K562 (cell line): ENCODE results near the gene TFDP1. TPM values are rescaled to one million over a fixed set of nuclear protein-coding genes. Genes with fewer than 3 reads are reported as not detected.

Experiments used
- ELF1 ChIP-seq: fragments of 200-800 bp; sonication (Bioruptor generic); IDR thresholded peaks from 2 replicates; pipeline ENCODE4 v1.6.1; 2016; ENCODE audit warnings: missing genetic modification characterization, missing compliant biosample characterization
- HMGN3 ChIP-seq: IDR thresholded peaks from 2 replicates; pipeline ENCODE4 v1.6.1; 2011; ENCODE audit warnings: borderline replicate concordance, low read depth, mild to moderate bottlenecking, mixed read lengths, low read length; ENCODE audit not compliant: insufficient read length; ENCODE audit errors: extremely low read depth
- MYC ChIP-seq, 2 experiments: fragments of 250-450 bp in 1 of 2; sonication (Bioruptor Pico) in 1 of 2; IDR thresholded peaks; 2 replicates each; pipeline versions ENCODE4 v1.5.1 to v1.6.1; 2012 to 2021; ENCODE audit warnings: low read depth in 2 of 2, borderline replicate concordance in 1 of 2, improper control_type of control experiment in 1 of 2, low read length in 1 of 2, mild to moderate bottlenecking in 1 of 2, moderate library complexity in 1 of 2
- RBM39 ChIP-seq: fragments of 200-400 bp; formaldehyde crosslinking; optimal IDR thresholded peaks from 2 replicates; pipeline ENCODE3; 2018; ENCODE audit warnings: low read depth, low read length
- SMARCB1 ChIP-seq: IDR thresholded peaks from 2 replicates; pipeline ENCODE4 v1.6.1; 2011; ENCODE audit warnings: improper control_type of control experiment, low read depth; ENCODE audit not compliant: insufficient read length
- TCF7L2 ChIP-seq: fragments of 150-350 bp; IDR thresholded peaks from 2 replicates; pipeline ENCODE4 v1.6.1; 2016; ENCODE audit warnings: low read depth, mild to moderate bottlenecking, low read length, moderate library complexity
- ZNF3 ChIP-seq: fragments of 250-450 bp; sonication (Bioruptor Pico); IDR thresholded peaks from 2 replicates; pipeline ENCODE4 v1.5.0; 2021; ENCODE audit warnings: mild to moderate bottlenecking, moderate library complexity
- polyA plus RNA-seq, 8 experiments: library from polyadenylated mRNA; depleted of rRNA in 4 of 8; stranded (reverse) in 5 of 8; unstranded in 3 of 8; fragments of >200 nt; fragmentation: Nextera tagmentation in 2 of 8; fragmentation: Illumina TruSeq in 1 of 8; extraction: Ambion mirVana in 2 of 8; extraction: Trizol in 1 of 8; gene quantifications; 2 replicates each; pipeline versions ENCODE4 v1.2.1 to v1.2.3, GENCODE V29; 2011 to 2014; ENCODE audit warnings: inconsistent platforms in 1 of 8, missing spikeins in 1 of 8
- total RNA-seq, 7 experiments: library from RNA; depleted of rRNA in 6 of 7; stranded (reverse); fragments of >200 nt in 6 of 7; fragmentation: Illumina TruSeq in 2 of 7; extraction: Trizol in 2 of 7; gene quantifications; 2 replicates each; pipeline versions ENCODE4 v1.2.1 to v1.2.3, GENCODE V29; 2011 to 2021; ENCODE audit warnings: low replicate concordance in 1 of 7
- TF ChIP-seq, protein P1 (sequence below): fragments of 450-650 bp; formaldehyde crosslinking; IDR thresholded peaks from 2 replicates; pipeline ENCODE4 v1.4.0; 2020; ENCODE audit warnings: mild to moderate bottlenecking, moderate library complexity

Gene TFDP1
- total and polyA plus RNA-seq, 9 of the 15 experiments (the other 6 are each of a cell fraction or from before 2014, with no cell fraction given), result 33.8 to 145 (median 69.1) TPM

DNA sequence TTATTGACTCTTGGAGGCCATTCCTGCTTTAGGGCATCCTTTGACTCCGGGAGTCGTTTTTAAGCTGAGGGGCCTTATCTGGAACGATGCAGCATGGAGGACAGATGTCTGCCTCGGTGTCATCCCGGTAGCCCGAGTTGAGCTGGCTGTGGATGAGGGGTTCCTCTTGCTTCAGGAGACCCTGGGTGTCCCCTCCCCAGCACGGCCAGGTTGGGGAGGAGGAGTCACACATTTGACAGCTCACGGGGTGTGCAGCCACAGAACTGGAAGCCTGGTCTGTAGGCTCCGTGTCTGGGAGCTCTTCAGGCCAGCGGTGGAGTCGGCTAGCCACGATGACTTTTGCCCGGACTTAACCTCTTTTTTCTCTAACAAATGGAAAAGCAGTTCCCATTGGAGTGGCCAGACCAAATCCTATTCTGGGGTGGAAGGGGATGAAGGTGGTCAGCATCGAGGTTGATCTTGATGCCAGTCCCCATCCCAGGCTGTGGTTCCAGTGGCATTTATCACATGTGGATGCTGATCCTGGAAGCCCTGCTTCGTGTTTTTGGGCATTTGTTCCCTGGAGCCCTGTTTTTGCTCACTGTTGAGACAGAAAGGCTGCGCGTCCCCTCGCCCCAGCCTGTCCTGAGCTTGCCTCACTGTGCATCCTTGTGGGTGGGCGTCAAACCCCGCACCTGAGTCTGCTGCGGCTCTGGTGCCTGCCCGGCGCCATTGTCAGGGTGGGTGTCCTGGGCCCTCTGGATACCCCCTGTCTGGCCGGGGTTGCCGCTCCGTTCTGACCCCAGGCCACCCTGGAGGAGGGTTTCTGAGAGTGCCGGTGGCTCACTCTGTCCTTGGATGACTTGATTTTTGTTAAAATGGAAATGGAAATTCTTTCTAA lies 12.0 kb downstream of the TFDP1 start (continued):
- TF ChIP-seq, protein P1, sequence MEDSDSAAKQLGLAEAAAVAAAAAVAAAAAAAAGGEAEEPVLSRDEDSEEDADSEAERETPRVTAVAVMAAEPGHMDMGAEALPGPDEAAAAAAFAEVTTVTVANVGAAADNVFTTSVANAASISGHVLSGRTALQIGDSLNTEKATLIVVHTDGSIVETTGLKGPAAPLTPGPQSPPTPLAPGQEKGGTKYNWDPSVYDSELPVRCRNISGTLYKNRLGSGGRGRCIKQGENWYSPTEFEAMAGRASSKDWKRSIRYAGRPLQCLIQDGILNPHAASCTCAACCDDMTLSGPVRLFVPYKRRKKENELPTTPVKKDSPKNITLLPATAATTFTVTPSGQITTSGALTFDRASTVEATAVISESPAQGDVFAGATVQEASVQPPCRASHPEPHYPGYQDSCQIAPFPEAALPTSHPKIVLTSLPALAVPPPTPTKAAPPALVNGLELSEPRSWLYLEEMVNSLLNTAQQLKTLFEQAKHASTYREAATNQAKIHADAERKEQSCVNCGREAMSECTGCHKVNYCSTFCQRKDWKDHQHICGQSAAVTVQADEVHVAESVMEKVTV, result no peak
- TF ChIP-seq RBM39 (no peak), TCF7L2 (no peak), HMGN3 (no peak), ZNF3 (CRISPR knock-in tag) (no peak), ELF1 (tag) (no peak), SMARCB1 (no peak), MYC (IDR thresholded peaks at IDR 0.05; ENCODE audit: low read depth, low read length) (no peak), MYC (CRISPR knock-in tag; IDR thresholded peaks at IDR 0.05; ENCODE audit: borderline replicate concordance, low read depth) (no peak)
